Type B pancreatic cell (in vitro differentiated cells): Measurements from ENCODE around the gene RAP1A. TPM values are rescaled to one million over a fixed set of nuclear protein-coding genes. Genes with fewer than 3 reads are reported as not detected.
"Not testable (repeated sequence)": the region's sequence is repeated elsewhere in the genome, so short reads cannot be mapped to it uniquely, and the experiment has no call there.

Experiments
- DNase-seq: peaks from one replicate; pipeline ENCODE4 v3.0.0; 2021; ENCODE audit warnings: mixed read lengths; ENCODE audit not compliant: unreplicated experiment; ENCODE audit errors: extremely low spot score
- H3K27ac Mint-ChIP-seq: 2 replicates; pipeline ENCODE4 v1.8.0; 2021; ENCODE audit warnings: mild to moderate bottlenecking, mixed read lengths
- H3K27me3 Mint-ChIP-seq: 2 replicates; pipeline ENCODE4 v1.8.0; 2021; ENCODE audit warnings: mixed read lengths
- H3K36me3 Mint-ChIP-seq: 2 replicates; pipeline ENCODE4 v1.8.0; 2021; ENCODE audit warnings: mixed read lengths
- H3K4me1 Mint-ChIP-seq: one replicate; pipeline ENCODE4 v1.8.0; 2021; ENCODE audit warnings: mixed read lengths; ENCODE audit not compliant: unreplicated experiment
- H3K4me3 Mint-ChIP-seq: 2 replicates; pipeline ENCODE4 v1.8.0; 2021; ENCODE audit warnings: mild to moderate bottlenecking, mixed read lengths
- H3K9me3 Mint-ChIP-seq: 2 replicates; pipeline ENCODE4 v1.8.0; 2021; ENCODE audit warnings: mixed read lengths
- total RNA-seq: library from RNA; stranded (reverse); gene quantifications from 2 replicates; pipeline ENCODE4 v1.2.1, GENCODE V29; 2021; ENCODE audit warnings: low replicate concordance
- TF ChIP-seq, protein P1 (sequence below): fragments of 200-600 bp; sonication (generic); conservative IDR thresholded peaks from 2 replicates; pipeline ENCODE4 v1.5.0; 2021; ENCODE audit warnings: antibody characterized with exemption, mild to moderate bottlenecking

Gene RAP1A
- total RNA-seq, 1 donor from 2014 or later = 42.3 TPM

GRCh38 chr1:111666828-111667227, 47.2 kb downstream of the RAP1A start:
- TF ChIP-seq, protein P1, sequence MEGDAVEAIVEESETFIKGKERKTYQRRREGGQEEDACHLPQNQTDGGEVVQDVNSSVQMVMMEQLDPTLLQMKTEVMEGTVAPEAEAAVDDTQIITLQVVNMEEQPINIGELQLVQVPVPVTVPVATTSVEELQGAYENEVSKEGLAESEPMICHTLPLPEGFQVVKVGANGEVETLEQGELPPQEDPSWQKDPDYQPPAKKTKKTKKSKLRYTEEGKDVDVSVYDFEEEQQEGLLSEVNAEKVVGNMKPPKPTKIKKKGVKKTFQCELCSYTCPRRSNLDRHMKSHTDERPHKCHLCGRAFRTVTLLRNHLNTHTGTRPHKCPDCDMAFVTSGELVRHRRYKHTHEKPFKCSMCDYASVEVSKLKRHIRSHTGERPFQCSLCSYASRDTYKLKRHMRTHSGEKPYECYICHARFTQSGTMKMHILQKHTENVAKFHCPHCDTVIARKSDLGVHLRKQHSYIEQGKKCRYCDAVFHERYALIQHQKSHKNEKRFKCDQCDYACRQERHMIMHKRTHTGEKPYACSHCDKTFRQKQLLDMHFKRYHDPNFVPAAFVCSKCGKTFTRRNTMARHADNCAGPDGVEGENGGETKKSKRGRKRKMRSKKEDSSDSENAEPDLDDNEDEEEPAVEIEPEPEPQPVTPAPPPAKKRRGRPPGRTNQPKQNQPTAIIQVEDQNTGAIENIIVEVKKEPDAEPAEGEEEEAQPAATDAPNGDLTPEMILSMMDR = no peak
- Mint-ChIP-seq H3K4me1 (peaks cover 13% of the 10 kb centered on the region), H3K36me3 (peaks cover 10% of the 10 kb centered on the region), H3K27ac (no peak overlapping the region), H3K27me3 (no peaks in the 10 kb centered on the region), H3K9me3 (no peaks in the 10 kb centered on the region), H3K4me3 (no peak overlapping the region)
- DNase-seq = no peak

DNA sequence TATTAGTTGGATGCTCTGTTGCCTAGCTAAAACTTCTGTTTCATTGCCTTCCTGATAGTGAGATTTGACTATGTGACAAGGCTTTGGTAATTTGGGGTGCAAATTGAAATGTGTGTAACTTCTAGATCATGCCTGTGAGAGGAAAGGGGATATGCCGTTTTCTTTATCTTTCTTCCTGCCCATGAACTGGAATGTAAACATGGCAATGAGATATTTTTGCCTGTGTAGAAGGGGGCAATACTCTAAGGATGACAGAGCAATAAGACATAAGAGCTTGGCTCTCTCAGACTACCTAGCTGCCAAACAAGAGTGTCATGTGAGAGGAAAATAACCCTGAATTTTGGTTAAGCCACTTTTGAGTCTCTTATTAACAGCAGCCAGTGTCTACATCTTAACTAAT, 49.7 kb downstream of the RAP1A start:
- H3K4me1 Mint-ChIP-seq = peaks cover 19% of the 10 kb centered on the region
- H3K27me3 Mint-ChIP-seq = no peaks in the 10 kb centered on the region
- peaks cover 5% of the 10 kb centered on the region for H3K36me3 Mint-ChIP-seq
- DNase-seq = no peak
- TF ChIP-seq, protein P1 = no peak
- no peak overlapping the region for H3K27ac Mint-ChIP-seq
- H3K4me3 Mint-ChIP-seq = no peak overlapping the region
- peaks cover 2% of the 10 kb centered on the region for H3K9me3 Mint-ChIP-seq

GRCh38 chr1:111671852-111672251, 52.3 kb downstream of the RAP1A start:
- Mint-ChIP-seq H3K36me3 (peaks cover 17% of the 10 kb centered on the region), H3K4me3 (no peak overlapping the region), H3K27me3 (no peaks in the 10 kb centered on the region), H3K9me3 (peaks cover 9% of the 10 kb centered on the region), H3K27ac (no peak overlapping the region), H3K4me1 (peaks cover 16% of the 10 kb centered on the region)
- no peak for DNase-seq
- TF ChIP-seq, protein P1 = no peak

DNA sequence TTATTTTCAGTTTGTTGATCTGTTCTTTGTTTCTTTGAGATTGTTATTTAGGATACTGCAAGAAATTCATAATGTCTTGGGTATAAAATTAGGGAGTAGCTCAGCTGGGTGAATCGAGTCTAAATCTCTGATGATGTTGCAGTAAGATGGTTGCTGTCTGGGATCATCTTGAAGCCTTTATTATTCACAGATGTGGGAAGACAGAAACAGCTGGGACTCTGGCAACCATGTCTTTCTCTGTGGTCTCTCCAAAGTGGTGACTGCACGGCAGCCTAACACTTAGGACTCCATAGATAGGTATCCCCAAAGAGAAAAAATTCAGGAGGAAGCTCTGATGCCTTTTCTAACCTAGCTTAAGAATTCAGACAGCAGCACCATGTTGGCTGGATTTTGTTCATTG, 52.7 kb downstream of the RAP1A start:
- DNase-seq = no peak
- peaks cover 11% of the 10 kb centered on the region for H3K9me3 Mint-ChIP-seq
- H3K27me3 Mint-ChIP-seq = no peaks in the 10 kb centered on the region
- no peak overlapping the region for H3K4me3 Mint-ChIP-seq
- H3K4me1 Mint-ChIP-seq = peaks cover 14% of the 10 kb centered on the region
- H3K36me3 Mint-ChIP-seq = peaks cover 22% of the 10 kb centered on the region
- TF ChIP-seq, protein P1 = no peak
- H3K27ac Mint-ChIP-seq = no peak overlapping the region

DNA sequence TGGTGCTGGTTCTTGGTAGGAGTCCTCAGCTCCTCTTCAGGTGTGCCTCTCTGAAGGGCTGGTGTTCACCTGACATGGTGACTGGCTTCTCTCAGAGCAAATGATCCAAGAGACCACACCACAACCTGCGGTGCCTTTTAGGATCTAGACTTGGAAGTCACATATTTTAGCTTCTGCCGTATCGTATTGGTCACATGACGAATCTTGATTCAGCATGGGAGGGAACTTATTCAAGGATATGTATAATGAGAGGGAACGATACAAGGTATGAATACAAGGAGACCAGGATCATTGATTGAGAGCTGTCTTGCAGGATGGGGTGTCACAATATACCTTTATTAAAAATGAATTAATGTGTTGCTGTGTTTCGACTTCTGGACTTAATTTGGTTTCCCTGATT, 58.0 kb downstream of the RAP1A start:
- Mint-ChIP-seq H3K27me3 (no peaks in the 10 kb centered on the region), H3K36me3 (peaks cover 46% of the 10 kb centered on the region), H3K4me1 (no peaks in the 10 kb centered on the region), H3K27ac (no peak overlapping the region), H3K4me3 (no peak overlapping the region), H3K9me3 (peaks cover 32% of the 10 kb centered on the region)
- TF ChIP-seq, protein P1 = no peak
- no peak for DNase-seq

DNA sequence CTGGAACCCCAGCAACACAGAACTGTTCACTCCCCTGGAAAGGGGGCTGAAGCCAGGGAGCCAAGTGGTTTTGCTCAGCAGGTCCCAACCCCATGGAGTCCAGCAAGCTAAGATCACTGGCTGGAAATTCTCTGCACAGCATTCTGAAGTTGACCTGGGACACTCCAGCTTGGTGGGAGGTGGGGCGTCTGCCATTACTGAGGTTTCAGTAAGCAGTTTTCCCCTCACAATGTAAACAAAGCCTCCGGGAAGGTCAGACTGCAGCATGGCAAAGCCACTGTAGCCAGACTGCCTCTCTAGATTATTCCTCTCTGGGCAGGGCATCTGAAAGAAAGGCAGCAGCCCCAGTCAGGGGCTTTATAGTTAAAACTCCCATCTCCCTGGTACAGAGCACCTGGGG, 60.0 kb downstream of the RAP1A start:
- TF ChIP-seq, protein P1 = no peak
- peaks cover 35% of the 10 kb centered on the region for H3K9me3 Mint-ChIP-seq
- peaks cover 49% of the 10 kb centered on the region for H3K36me3 Mint-ChIP-seq
- DNase-seq = no peak
- no peak overlapping the region for H3K27ac Mint-ChIP-seq
- no peak overlapping the region for H3K4me3 Mint-ChIP-seq
- no peaks in the 10 kb centered on the region for H3K27me3 Mint-ChIP-seq
- no peaks in the 10 kb centered on the region for H3K4me1 Mint-ChIP-seq

DNA sequence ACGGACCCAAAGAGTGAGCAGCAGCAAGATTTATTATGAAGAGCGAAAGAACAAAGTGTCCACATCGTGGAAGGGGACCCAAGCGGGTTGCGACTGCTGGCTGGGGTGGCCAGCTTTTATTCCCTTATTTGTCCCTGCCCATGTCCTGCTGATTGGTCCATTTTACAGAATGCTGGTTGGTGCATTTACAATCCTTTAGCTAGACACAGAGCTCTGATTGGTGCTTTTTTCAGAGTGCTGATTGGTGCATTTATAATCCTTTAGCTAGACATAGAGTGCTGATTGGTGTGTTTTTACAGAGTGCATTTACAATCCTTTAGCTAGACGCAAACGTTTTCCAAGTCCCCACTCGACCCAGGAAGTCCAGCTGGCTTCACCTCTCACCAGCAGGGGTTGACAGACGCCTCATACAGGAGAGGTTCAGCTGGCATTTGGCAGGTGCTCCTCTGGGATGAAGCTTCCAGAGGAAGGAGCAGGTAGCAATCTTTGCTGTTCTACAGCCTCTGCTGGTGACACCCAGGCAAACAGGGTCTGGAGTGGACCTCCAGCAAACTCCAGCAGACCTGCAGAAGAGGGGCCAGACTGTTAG, 60.7 kb downstream of the RAP1A start:
- H3K36me3 Mint-ChIP-seq = peaks cover 47% of the 10 kb centered on the region
- H3K9me3 Mint-ChIP-seq = peaks cover 32% of the 10 kb centered on the region
- not testable (repeated sequence) for H3K4me1 Mint-ChIP-seq, DNase-seq, H3K27ac Mint-ChIP-seq, H3K27me3 Mint-ChIP-seq, H3K4me3 Mint-ChIP-seq

GRCh38 chr1:111685293-111686153, 65.9 kb downstream of the RAP1A start:
- H3K27ac Mint-ChIP-seq, DNase-seq, H3K4me3 Mint-ChIP-seq, H3K4me1 Mint-ChIP-seq, H3K27me3 Mint-ChIP-seq: not testable (repeated sequence)
- peaks cover 20% of the 10 kb centered on the region for H3K9me3 Mint-ChIP-seq
- H3K36me3 Mint-ChIP-seq = peaks cover 17% of the 10 kb centered on the region
